Panc1 (cell line): ENCODE data around the gene UAP1. TPM values are rescaled to one million over a fixed set of nuclear protein-coding genes. Genes with fewer than 3 reads are reported as not detected.

Experiments
- ATAC-seq: fragments of 200-7000 bp; cut with Tn5 transposase; 2 replicates; pipeline ENCODE4 v1.9.1; 2020; ENCODE audit warnings: mild to moderate bottlenecking, moderate library complexity
- BruUV-seq: library from RNA; stranded (reverse); fragments of 400-500 nt; replicated peaks from 2 replicates; lab custom pipeline; 2021; lab: Mats Ljungman, UMichigan
- CTCF ChIA-PET: fragments of 300-600 bp; sonication (Branson Sonifier 250); formaldehyde crosslinking; loops from one replicate; lab custom pipeline; 2022; ENCODE audit warnings: antibody characterized with exemption; lab: Charles Lee
- POLR2A ChIA-PET: fragments of 300-600 bp; sonication (Branson Sonifier 250); formaldehyde crosslinking; loops from one replicate; lab custom pipeline; 2022; ENCODE audit warnings: antibody characterized with exemption; lab: Charles Lee
- DNase-seq: peaks from one replicate; pipeline ENCODE4 v3.0.0-alpha.2; 2010; ENCODE audit warnings: low read depth, low spot score
- H3K27ac ChIP-seq: 2 replicates; pipeline ENCODE4 v1.5.1; 2011; ENCODE audit warnings: mild to moderate bottlenecking, low read length, inconsistent platforms
- H3K27me3 ChIP-seq: fragments of 200-500 bp; sonication (Bioruptor generic); 2 replicates; pipeline ENCODE4 v1.6.0; 2014; ENCODE audit warnings: low read length, inconsistent platforms; ENCODE audit not compliant: control insufficient read depth, insufficient read depth
- H3K36me3 ChIP-seq: fragments of 200-500 bp; sonication (Bioruptor generic); 2 replicates; pipeline ENCODE4 v1.5.1; 2014; ENCODE audit warnings: inconsistent platforms, mild to moderate bottlenecking, low read length, moderate library complexity; ENCODE audit not compliant: control insufficient read depth, insufficient read depth
- H3K4me1 ChIP-seq: 2 replicates; pipeline ENCODE4 v1.5.1; 2011; ENCODE audit warnings: inconsistent platforms, mild to moderate bottlenecking, low read length, moderate library complexity; ENCODE audit not compliant: control insufficient read depth, insufficient read depth
- H3K4me3 ChIP-seq, 2 experiments: 2 replicates each; pipeline ENCODE4 v1.5.1; 2011 to 2012; ENCODE audit warnings: low read depth in 2 of 2, low read length in 2 of 2, mild to moderate bottlenecking in 2 of 2, inconsistent platforms in 1 of 2, moderate library complexity in 1 of 2
- H3K9me3 ChIP-seq: fragments of 200-500 bp; sonication (Bioruptor generic); 2 replicates; pipeline ENCODE4 v1.5.1; 2014; ENCODE audit warnings: low read depth, mild to moderate bottlenecking, inconsistent platforms, low read length, moderate library complexity; ENCODE audit not compliant: control insufficient read depth, insufficient read depth
- POLR2AphosphoS5 ChIP-seq: IDR thresholded peaks from 2 replicates; pipeline ENCODE4 v1.6.1; 2012; ENCODE audit warnings: mild to moderate bottlenecking, low read depth, low read length, moderate library complexity
- SIN3A ChIP-seq: IDR thresholded peaks from 2 replicates; pipeline ENCODE4 v1.6.1; 2012; ENCODE audit warnings: low read depth, mild to moderate bottlenecking, low read length, moderate library complexity, borderline replicate concordance; ENCODE audit not compliant: insufficient read depth
- TCF7L2 ChIP-seq: IDR thresholded peaks from 2 replicates; pipeline ENCODE4 v1.6.1; 2011; ENCODE audit warnings: mild to moderate bottlenecking, low read depth, low read length, inconsistent platforms
- in situ Hi-C: cut with HindIII; loops from 2 replicates; pipeline ENCODE4 v1.10.0; 2016; ENCODE audit warnings: low sequenced_read_pairs, low pct_unique_long_range_greater_than_20kb
- intact Hi-C: fragments of 100-400 bp; cut with micrococcal nuclease; formaldehyde crosslinking; loops from one replicate; pipeline ENCODE4 v1.10.0; 2022; ENCODE audit not compliant: unreplicated experiment
- total RNA-seq: library from RNA; stranded (reverse); gene quantifications from one replicate; pipeline ENCODE4 v1.2.1, GENCODE V29; 2021; ENCODE audit not compliant: unreplicated experiment
- TF ChIP-seq, protein P1 (sequence below), 2 experiments: IDR thresholded peaks; 2 replicates each; pipeline ENCODE4 v1.6.1; 2011 to 2012; ENCODE audit warnings: low read depth in 2 of 2, control low read depth in 1 of 2, low read length in 1 of 2, mild to moderate bottlenecking in 1 of 2, moderate library complexity in 1 of 2; ENCODE audit not compliant: insufficient read depth in 1 of 2
- TF ChIP-seq, protein P2 (sequence below): fragments of 450-650 bp; IDR thresholded peaks from 2 replicates; pipeline ENCODE4 v1.5.1; 2017; ENCODE audit warnings: mild to moderate bottlenecking

Gene UAP1
- total RNA-seq, 1 experiment from 2014 or later = 97.7 TPM

DNA sequence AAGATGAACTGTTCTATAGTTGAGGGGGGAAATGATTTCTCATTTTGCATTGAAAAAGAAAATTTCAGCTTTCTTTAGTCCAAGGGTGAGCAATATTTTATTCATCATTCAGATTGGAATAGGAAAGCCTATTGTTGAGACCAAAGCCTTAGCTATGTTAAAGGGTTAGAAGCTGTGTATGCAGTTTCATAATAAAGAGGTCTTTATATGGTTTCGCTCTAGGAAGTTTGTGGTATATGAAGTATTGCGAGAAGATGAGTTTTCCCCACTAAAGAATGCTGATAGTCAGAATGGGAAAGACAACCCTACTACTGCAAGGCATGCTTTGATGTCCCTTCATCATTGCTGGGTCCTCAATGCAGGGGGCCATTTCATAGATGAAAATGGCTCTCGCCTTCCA, 28.6 kb downstream of the UAP1 start:
- BruUV-seq = no TSS peak
- Histone ChIP-seq H3K4me1 (no peaks in the 10 kb centered on the region), H3K27ac (no peak overlapping the region), H3K9me3 (no peaks in the 10 kb centered on the region), H3K4me3 (no peak overlapping the region), H3K27me3 (no peaks in the 10 kb centered on the region), H3K36me3 (peaks cover 16% of the 10 kb centered on the region)
- ATAC-seq (no peak), DNase-seq (no peak)
- CTCF ChIA-PET = no interaction called here
- in situ Hi-C loops = no loop called here
- no peak for TF ChIP-seq TCF7L2
- no peak for TF ChIP-seq SIN3A
- TF ChIP-seq, protein P1, sequence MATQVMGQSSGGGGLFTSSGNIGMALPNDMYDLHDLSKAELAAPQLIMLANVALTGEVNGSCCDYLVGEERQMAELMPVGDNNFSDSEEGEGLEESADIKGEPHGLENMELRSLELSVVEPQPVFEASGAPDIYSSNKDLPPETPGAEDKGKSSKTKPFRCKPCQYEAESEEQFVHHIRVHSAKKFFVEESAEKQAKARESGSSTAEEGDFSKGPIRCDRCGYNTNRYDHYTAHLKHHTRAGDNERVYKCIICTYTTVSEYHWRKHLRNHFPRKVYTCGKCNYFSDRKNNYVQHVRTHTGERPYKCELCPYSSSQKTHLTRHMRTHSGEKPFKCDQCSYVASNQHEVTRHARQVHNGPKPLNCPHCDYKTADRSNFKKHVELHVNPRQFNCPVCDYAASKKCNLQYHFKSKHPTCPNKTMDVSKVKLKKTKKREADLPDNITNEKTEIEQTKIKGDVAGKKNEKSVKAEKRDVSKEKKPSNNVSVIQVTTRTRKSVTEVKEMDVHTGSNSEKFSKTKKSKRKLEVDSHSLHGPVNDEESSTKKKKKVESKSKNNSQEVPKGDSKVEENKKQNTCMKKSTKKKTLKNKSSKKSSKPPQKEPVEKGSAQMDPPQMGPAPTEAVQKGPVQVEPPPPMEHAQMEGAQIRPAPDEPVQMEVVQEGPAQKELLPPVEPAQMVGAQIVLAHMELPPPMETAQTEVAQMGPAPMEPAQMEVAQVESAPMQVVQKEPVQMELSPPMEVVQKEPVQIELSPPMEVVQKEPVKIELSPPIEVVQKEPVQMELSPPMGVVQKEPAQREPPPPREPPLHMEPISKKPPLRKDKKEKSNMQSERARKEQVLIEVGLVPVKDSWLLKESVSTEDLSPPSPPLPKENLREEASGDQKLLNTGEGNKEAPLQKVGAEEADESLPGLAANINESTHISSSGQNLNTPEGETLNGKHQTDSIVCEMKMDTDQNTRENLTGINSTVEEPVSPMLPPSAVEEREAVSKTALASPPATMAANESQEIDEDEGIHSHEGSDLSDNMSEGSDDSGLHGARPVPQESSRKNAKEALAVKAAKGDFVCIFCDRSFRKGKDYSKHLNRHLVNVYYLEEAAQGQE (IDR thresholded peaks at IDR 0.05; ENCODE audit: insufficient read depth in 1 of 2, low read depth in 2 of 2, low read length in 1 of 2) = no peak
- TF ChIP-seq, protein P2, sequence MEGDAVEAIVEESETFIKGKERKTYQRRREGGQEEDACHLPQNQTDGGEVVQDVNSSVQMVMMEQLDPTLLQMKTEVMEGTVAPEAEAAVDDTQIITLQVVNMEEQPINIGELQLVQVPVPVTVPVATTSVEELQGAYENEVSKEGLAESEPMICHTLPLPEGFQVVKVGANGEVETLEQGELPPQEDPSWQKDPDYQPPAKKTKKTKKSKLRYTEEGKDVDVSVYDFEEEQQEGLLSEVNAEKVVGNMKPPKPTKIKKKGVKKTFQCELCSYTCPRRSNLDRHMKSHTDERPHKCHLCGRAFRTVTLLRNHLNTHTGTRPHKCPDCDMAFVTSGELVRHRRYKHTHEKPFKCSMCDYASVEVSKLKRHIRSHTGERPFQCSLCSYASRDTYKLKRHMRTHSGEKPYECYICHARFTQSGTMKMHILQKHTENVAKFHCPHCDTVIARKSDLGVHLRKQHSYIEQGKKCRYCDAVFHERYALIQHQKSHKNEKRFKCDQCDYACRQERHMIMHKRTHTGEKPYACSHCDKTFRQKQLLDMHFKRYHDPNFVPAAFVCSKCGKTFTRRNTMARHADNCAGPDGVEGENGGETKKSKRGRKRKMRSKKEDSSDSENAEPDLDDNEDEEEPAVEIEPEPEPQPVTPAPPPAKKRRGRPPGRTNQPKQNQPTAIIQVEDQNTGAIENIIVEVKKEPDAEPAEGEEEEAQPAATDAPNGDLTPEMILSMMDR = no peak
- intact Hi-C loops = no loop called here
- POLR2A ChIA-PET = no interaction called here

DNA sequence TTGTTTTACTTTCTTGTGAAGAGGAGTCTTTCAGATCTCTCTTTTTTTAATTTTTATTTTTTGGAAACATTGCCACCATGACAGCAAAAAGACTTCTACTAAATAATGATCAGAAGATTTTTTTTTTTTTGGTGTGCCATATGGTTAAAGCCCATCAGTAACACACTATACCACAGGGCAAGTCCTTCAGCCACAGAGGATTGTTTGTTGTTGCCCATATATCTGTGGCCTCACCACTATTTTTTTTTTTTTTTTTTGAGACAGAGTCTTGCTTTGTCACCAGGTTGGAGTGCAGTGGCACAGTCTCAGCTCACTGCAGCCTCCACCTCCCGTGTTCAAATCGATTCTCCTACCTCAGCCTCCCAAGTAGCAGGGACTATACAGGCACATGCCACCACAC, 29.2 kb downstream of the UAP1 start:
- Histone ChIP-seq H3K27ac (no peak overlapping the region), H3K27me3 (no peaks in the 10 kb centered on the region), H3K36me3 (peaks cover 16% of the 10 kb centered on the region), H3K4me1 (no peaks in the 10 kb centered on the region), H3K9me3 (no peaks in the 10 kb centered on the region), H3K4me3 (no peak overlapping the region)
- intact Hi-C loops (no loop called here), in situ Hi-C loops (no loop called here)
- TF ChIP-seq SIN3A (no peak), POLR2AphosphoS5 (no peak), TCF7L2 (no peak)
- TF ChIP-seq, protein P1 (IDR thresholded peaks at IDR 0.05; ENCODE audit: insufficient read depth in 1 of 2, low read depth in 2 of 2, low read length in 1 of 2) = no peak
- TF ChIP-seq, protein P2 = no peak
- no peak for ATAC-seq
- ChIA-PET POLR2A (no interaction called here), CTCF (no interaction called here)
- no peak for DNase-seq
- BruUV-seq = no TSS peak
